ENCODE measurements around the gene C1QTNF7.
A peak's percentile ranks its signal among the peaks of the same experiment; 100 is the strongest.

The C1QTNF7 gene

DNA sequence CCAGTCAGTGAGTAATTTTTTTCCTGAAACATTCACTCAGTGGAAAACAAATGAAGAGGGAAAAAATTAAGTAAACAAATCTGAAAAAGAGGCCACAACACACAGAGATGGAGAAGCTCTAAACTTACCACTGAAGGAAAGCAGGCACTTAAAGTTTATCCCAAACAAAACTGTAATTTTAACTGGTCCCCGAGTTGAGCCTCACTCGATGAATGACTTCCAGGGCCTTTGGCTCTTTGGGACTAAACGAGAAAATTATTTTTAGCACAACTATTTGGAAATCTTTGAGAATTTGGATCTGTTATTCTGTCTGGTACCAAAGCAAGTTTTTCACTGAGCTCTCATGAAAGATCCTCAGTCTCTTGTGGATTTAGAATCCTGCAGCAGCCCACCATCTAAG, at the start of gene C1QTNF7:
Gene C1QTNF7, plus strand, starts transcription at position 333 of the 400 bp plus-strand sequence. CDS start 7,711 bp downstream, outside the sequence.
- H3K4me3 ChIP-seq (ENCODE audit: low read length): no peak within 1 kb of the TSS
- TF ChIP-seq, protein P1, sequence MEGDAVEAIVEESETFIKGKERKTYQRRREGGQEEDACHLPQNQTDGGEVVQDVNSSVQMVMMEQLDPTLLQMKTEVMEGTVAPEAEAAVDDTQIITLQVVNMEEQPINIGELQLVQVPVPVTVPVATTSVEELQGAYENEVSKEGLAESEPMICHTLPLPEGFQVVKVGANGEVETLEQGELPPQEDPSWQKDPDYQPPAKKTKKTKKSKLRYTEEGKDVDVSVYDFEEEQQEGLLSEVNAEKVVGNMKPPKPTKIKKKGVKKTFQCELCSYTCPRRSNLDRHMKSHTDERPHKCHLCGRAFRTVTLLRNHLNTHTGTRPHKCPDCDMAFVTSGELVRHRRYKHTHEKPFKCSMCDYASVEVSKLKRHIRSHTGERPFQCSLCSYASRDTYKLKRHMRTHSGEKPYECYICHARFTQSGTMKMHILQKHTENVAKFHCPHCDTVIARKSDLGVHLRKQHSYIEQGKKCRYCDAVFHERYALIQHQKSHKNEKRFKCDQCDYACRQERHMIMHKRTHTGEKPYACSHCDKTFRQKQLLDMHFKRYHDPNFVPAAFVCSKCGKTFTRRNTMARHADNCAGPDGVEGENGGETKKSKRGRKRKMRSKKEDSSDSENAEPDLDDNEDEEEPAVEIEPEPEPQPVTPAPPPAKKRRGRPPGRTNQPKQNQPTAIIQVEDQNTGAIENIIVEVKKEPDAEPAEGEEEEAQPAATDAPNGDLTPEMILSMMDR (conservative IDR thresholded peaks at IDR 0.05; ENCODE audit: low read length): no peak

DNA sequence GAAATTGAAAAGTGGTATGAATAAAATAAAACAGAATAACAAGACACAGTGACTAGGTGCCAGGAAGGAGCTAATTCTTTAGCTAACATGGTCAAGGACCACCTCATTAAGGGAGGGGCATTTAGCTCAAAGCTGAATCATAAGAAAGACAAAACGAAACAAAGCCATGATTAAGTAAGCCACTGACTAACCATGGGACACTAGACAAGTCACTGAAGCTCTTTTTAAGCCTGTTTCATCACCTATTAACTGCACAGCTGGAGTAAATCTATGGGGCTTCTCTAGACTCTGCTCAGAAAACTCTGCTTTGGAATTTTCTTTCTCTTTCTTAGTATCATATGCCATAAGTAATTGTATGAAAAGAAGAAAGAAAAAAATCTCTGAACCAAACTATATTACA, 49.8 kb upstream of the C1QTNF7 start:
- TF ChIP-seq, protein P1 (conservative IDR thresholded peaks at IDR 0.05; ENCODE audit: low read length): no peak
- no peak overlapping the region for H3K4me3 ChIP-seq (ENCODE audit: low read length)
- peak; percentile 38 for DNase-seq (ENCODE audit: low read depth)

More for the DNA sequence above, at the start of gene C1QTNF7:
- no peak for DNase-seq (ENCODE audit: low read depth)

DNA sequence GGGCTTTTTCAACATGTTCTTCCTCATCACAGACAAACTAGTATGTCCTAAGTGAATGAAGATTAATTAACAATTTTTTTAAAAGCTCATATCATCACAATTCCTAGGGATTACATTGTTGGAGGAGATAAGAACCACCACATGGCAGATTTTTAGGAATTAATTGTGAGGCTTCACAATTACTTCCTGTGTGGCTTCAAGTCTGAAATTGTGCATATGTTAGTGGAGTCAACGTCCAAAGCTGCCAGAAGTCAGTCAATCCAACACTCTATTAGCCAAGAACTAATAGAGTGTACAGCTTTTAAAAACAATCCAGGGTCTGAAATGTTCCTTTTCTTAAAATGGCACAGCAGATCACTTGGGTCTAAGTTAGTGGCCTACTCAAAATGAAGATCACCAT, 49.3 kb upstream of the C1QTNF7 start:
- TF ChIP-seq, protein P1 (conservative IDR thresholded peaks at IDR 0.05; ENCODE audit: low read length): no peak
- DNase-seq (ENCODE audit: low read depth): no peak
- no peak overlapping the region for H3K4me3 ChIP-seq (ENCODE audit: low read length)

GRCh38 chr4:15381806-15382338, 46.0 kb upstream of the C1QTNF7 start:
- H3K4me3 ChIP-seq (ENCODE audit: low read length): no peak overlapping the region
- no peak for DNase-seq (ENCODE audit: low read depth)
- TF ChIP-seq, protein P1 (conservative IDR thresholded peaks at IDR 0.05; ENCODE audit: low read length): no peak

DNA sequence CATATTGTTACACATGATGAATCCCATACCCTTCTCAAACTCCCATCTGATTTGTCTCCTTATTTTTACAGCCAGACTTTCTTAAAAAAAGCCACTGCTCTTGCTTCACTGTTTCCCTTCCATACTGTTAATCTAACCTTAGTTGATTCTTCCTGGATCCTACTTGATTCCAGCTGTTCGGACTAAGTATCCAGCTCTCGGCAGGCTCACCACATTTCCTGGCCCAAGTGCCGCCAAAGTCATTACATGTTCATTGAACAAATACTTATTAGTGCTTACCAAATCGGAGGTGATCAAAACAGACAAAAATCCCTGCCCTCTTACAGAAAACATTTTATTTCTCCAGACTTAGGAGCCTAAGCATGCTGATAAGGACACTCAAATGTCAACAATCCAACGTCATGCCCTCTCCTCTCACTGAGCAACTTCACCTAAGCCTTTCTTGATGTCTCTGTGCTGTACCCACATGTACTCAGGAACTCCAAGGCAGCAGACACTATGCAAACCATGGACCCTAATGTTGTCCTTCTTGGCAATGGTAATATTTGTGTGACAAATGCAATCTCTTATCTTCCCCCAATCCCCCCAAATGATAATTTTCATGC, 45.1 kb upstream of the C1QTNF7 start:
- no peak overlapping the region for H3K4me3 ChIP-seq (ENCODE audit: low read length)
- TF ChIP-seq, protein P1 (conservative IDR thresholded peaks at IDR 0.05; ENCODE audit: low read length): no peak

GRCh38 chr4:15385515-15385914, 42.3 kb upstream of the C1QTNF7 start:
- H3K4me3 ChIP-seq (ENCODE audit: low read length): no peak overlapping the region
- TF ChIP-seq, protein P1 (conservative IDR thresholded peaks at IDR 0.05; ENCODE audit: low read length): no peak
- DNase-seq (ENCODE audit: low read depth): no peak

More for the DNA sequence above, 45.1 kb upstream of the C1QTNF7 start:
- DNase-seq (ENCODE audit: low read depth): no peak

DNA sequence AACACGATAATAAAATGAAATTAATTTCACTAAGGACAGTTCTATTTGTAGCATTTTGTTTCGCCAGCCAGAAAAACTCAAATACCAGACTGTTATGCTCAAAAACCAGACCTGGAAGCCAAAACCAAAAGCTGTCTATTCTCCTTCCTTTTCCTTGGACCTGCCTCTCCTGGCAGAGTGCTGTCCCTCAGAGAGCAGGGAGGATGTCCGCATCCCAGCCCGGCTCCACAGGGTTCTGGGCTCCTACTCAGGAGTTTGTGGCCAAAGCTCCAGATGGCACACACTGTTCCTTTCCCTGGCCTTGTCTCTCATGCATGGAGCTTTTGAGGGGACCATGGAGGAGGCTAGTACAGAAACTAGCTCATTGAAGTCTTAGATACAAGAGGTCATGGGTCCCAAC, 41.9 kb upstream of the C1QTNF7 start:
- no peak for DNase-seq (ENCODE audit: low read depth)
- TF ChIP-seq, protein P1 (conservative IDR thresholded peaks at IDR 0.05; ENCODE audit: low read length): no peak
- no peak overlapping the region for H3K4me3 ChIP-seq (ENCODE audit: low read length)

Measured in AG10803 (cell line).